IMR-90 (cell line): ENCODE data around the gene VAT1L. TPM values are rescaled to one million over a fixed set of nuclear protein-coding genes. Genes with fewer than 3 reads are reported as not detected.

Source experiments
- ATAC-seq: fragments of 200-7000 bp; cut with Tn5 transposase; 2 replicates; pipeline ENCODE4 v1.9.1; 2020; ENCODE audit warnings: low read depth, mild to moderate bottlenecking, moderate library complexity
- BruUV-seq: library from RNA; stranded (reverse); fragments of 400-500 nt; replicated peaks from 2 replicates; lab custom pipeline; 2021; lab: Mats Ljungman, UMichigan
- CTCF ChIA-PET: fragments of 300-600 bp; formaldehyde crosslinking; extraction: SDS; loops from one replicate; lab custom pipeline; 2021; ENCODE audit warnings: antibody characterized with exemption; lab: Yijun Ruan, JAX
- POLR2A ChIA-PET: fragments of 300-600 bp; sonication (Branson Sonifier 250); formaldehyde crosslinking; loops from one replicate; lab custom pipeline; 2022; ENCODE audit warnings: antibody characterized with exemption; ENCODE audit not compliant: unreplicated experiment; lab: Charles Lee
- DNase-seq: peaks from one replicate; pipeline ENCODE4 v3.0.0; 2013
- H2AFZ ChIP-seq: replicated peaks from 2 replicates; pipeline ENCODE3; 2013; ENCODE audit warnings: low read length, mild to moderate bottlenecking; ENCODE audit not compliant: poor library complexity
- H2AK5ac ChIP-seq: 2 replicates; pipeline ENCODE4 v1.6.1; 2013; ENCODE audit warnings: low read depth, low read length, inconsistent platforms
- H2AK9ac ChIP-seq: replicated peaks from 2 replicates; pipeline ENCODE3; 2013; ENCODE audit warnings: mild to moderate bottlenecking, low read depth, low read length, moderate library complexity; ENCODE audit not compliant: poor library complexity
- H2BK120ac ChIP-seq: 2 replicates; pipeline ENCODE4 v1.6.1; 2013; ENCODE audit warnings: low read depth, low read length, inconsistent platforms
- H2BK15ac ChIP-seq: 3 replicates; pipeline ENCODE4 v1.6.1; 2013; ENCODE audit warnings: low read depth, low read length, inconsistent platforms
- H2BK20ac ChIP-seq: 2 replicates; pipeline ENCODE4 v1.6.1; 2013; ENCODE audit warnings: low read depth, mild to moderate bottlenecking, inconsistent platforms, low read length, moderate library complexity
- H2BK5ac ChIP-seq: 2 replicates; pipeline ENCODE4 v1.6.1; 2013; ENCODE audit warnings: mild to moderate bottlenecking, low read depth, low read length, inconsistent platforms; ENCODE audit not compliant: poor library complexity, severe bottlenecking
- H3K14ac ChIP-seq: replicated peaks from 2 replicates; pipeline ENCODE4 v1.6.1; 2013; ENCODE audit warnings: low read depth, low read length, inconsistent platforms
- H3K18ac ChIP-seq: 2 replicates; pipeline ENCODE4 v1.6.1; 2013; ENCODE audit warnings: low read depth, low read length, control low read depth
- H3K23ac ChIP-seq: 2 replicates; pipeline ENCODE4 v1.6.1; 2013; ENCODE audit warnings: low read depth, low read length, inconsistent platforms
- H3K27ac ChIP-seq: 2 replicates; pipeline ENCODE4 v1.5.1; 2013; ENCODE audit warnings: mild to moderate bottlenecking, control low read depth, low read length; ENCODE audit not compliant: insufficient read depth
- H3K27me3 ChIP-seq: 2 replicates; pipeline ENCODE4 v1.6.1; 2013; ENCODE audit warnings: low read length; ENCODE audit not compliant: control insufficient read depth, insufficient read depth
- H3K36me3 ChIP-seq: 2 replicates; pipeline ENCODE4 v1.6.1; 2013; ENCODE audit warnings: low read length, mixed read lengths; ENCODE audit not compliant: control insufficient read depth, insufficient read depth
- H3K4ac ChIP-seq: 2 replicates; pipeline ENCODE4 v1.6.1; 2013; ENCODE audit warnings: low read depth, low read length, inconsistent platforms
- H3K4me1 ChIP-seq: 2 replicates; pipeline ENCODE4 v1.6.1; 2013; ENCODE audit warnings: low read length, mixed read lengths; ENCODE audit not compliant: control insufficient read depth, insufficient read depth
- H3K4me2 ChIP-seq: 2 replicates; pipeline ENCODE4 v1.6.1; 2013; ENCODE audit warnings: low read depth, mild to moderate bottlenecking, control low read depth, low read length, moderate library complexity
- H3K4me3 ChIP-seq: 2 replicates; pipeline ENCODE4 v1.5.1; 2013; ENCODE audit warnings: low read depth, mild to moderate bottlenecking, control low read depth, low read length, moderate library complexity; ENCODE audit not compliant: insufficient read depth
- H3K56ac ChIP-seq: 2 replicates; pipeline ENCODE4 v1.6.1; 2013; ENCODE audit warnings: low read length, inconsistent platforms; ENCODE audit not compliant: insufficient read depth; ENCODE audit errors: extremely low read depth
- H3K79me1 ChIP-seq, 2 experiments: 2 replicates each; pipeline ENCODE4 v1.6.1; 2013; ENCODE audit warnings: low read length in 2 of 2, inconsistent platforms in 1 of 2, low read depth in 1 of 2
- H3K9ac ChIP-seq: 2 replicates; pipeline ENCODE4 v1.6.1; 2013; ENCODE audit warnings: low read depth, low read length, control low read depth
- H3K9me1 ChIP-seq: 2 replicates; pipeline ENCODE4 v1.6.1; 2013; ENCODE audit warnings: low read length, inconsistent platforms; ENCODE audit not compliant: insufficient read depth
- H3K9me3 ChIP-seq: 2 replicates; pipeline ENCODE4 v1.6.1; 2013; ENCODE audit warnings: low read length; ENCODE audit not compliant: control insufficient read depth, insufficient read depth
- H4K20me1 ChIP-seq: 2 replicates; pipeline ENCODE4 v1.6.1; 2013; ENCODE audit warnings: low read length, inconsistent platforms; ENCODE audit not compliant: insufficient read depth
- H4K5ac ChIP-seq: 2 replicates; pipeline ENCODE4 v1.6.1; 2013; ENCODE audit warnings: mild to moderate bottlenecking, low read depth, low read length, control low read depth
- H4K8ac ChIP-seq, 2 experiments: 2 replicates each; pipeline ENCODE4 v1.6.1; 2013; ENCODE audit warnings: low read depth in 2 of 2, low read length in 2 of 2, control low read depth in 1 of 2, inconsistent platforms in 1 of 2
- H4K91ac ChIP-seq: 2 replicates; pipeline ENCODE4 v1.6.1; 2013; ENCODE audit warnings: low read depth, low read length, inconsistent platforms; ENCODE audit not compliant: insufficient read depth
- CEBPB ChIP-seq: IDR thresholded peaks from 2 replicates; pipeline ENCODE4 v1.6.1; 2012; ENCODE audit warnings: low read depth, low read length, improper control_type of control experiment
- CHD1 ChIP-seq: IDR thresholded peaks from 2 replicates; pipeline ENCODE4 v1.6.1; 2012; ENCODE audit warnings: low read depth, low read length, improper control_type of control experiment
- FOS ChIP-seq: fragments of 150-350 bp; IDR thresholded peaks from 2 replicates; pipeline ENCODE4 v1.6.1; 2016; ENCODE audit warnings: low read depth, low read length
- MAZ ChIP-seq: IDR thresholded peaks from 2 replicates; pipeline ENCODE4 v1.6.1; 2012; ENCODE audit warnings: low read depth, mild to moderate bottlenecking, low read length, improper control_type of control experiment, moderate library complexity, borderline replicate concordance
- NFE2L2 ChIP-seq: fragments of 150-350 bp; IDR thresholded peaks from 2 replicates; pipeline ENCODE4 v1.6.1; 2016; ENCODE audit warnings: low read depth, mild to moderate bottlenecking, low read length
- POLR2A ChIP-seq: IDR thresholded peaks from 2 replicates; pipeline ENCODE4 v1.6.1; 2012; ENCODE audit warnings: mild to moderate bottlenecking, low read depth, low read length
- RAD21 ChIP-seq: IDR thresholded peaks from 2 replicates; pipeline ENCODE4 v1.6.1; 2012; ENCODE audit warnings: low read length, improper control_type of control experiment
- WGBS, 2 experiments: methylation state at CpG; one replicate each; pipeline versions ENCODE4 v1.1.5 to v1.1.7; 2013; ENCODE audit warnings: missing lambda C conversion rate in 2 of 2; ENCODE audit not compliant: insufficient read length in 1 of 2; ENCODE audit errors: extremely low coverage in 2 of 2; 5-methylcytosine and 5-hydroxymethylcytosine counted together
- dilution Hi-C: fragments of 300-500 bp; cut with HindIII; formaldehyde crosslinking; loops from one replicate; pipeline ENCODE4 v1.14.3; 2018; ENCODE audit warnings: low sequenced_read_pairs; ENCODE audit not compliant: unreplicated experiment
- in situ Hi-C: fragments of 300-500 bp; cut with MboI; formaldehyde crosslinking; loops from 3 replicates; pipeline ENCODE4 v1.14.3; 2019; ENCODE audit warnings: low sequenced_read_pairs, inconsistent platforms, mixed read lengths
- intact Hi-C: fragments of 100-400 bp; cut with micrococcal nuclease; formaldehyde crosslinking; loops from 2 replicates; pipeline ENCODE4 v1.10.0; 2022
- polyA plus RNA-seq, 3 experiments: library from polyadenylated mRNA; depleted of rRNA; stranded (reverse); fragments of >200 nt; gene quantifications; 2 replicates each; pipeline ENCODE4 v1.2.3, GENCODE V29; 2012; ENCODE audit warnings: low replicate concordance in 1 of 3
- total RNA-seq: library from RNA; depleted of rRNA; stranded (reverse); fragments of >200 nt; gene quantifications from 2 replicates; pipeline ENCODE4 v1.2.3, GENCODE V29; 2012
- TF ChIP-seq, protein P1 (sequence below): fragments of 150-350 bp; IDR thresholded peaks from 2 replicates; pipeline ENCODE4 v1.6.1; 2016; ENCODE audit warnings: low read depth, mild to moderate bottlenecking, low read length, moderate library complexity, borderline replicate concordance

VAT1L gene
- total and polyA plus RNA-seq, 2 of the 4 experiments (the other 2 are of a cell fraction): 15.4 to 18.5 TPM

DNA sequence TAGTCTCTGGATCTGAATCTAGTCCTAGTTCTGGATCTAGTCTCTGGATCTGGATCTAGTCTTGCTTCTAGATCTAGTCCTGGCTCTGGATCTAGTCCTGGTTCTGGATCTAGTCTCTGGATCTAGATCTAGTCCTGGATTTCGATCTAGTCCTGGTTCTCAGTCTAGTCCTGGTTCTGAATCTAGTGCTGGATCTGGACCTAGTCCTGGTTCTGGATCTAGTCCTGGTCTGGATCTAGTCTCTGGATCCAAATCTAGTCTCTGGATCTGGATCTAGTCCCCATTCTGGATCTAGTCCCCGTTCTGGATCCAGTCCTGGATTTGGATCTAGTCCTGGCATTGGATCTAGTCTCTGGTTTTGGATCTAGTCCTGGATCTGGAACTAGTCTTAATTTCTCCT, 29.9 kb upstream of the VAT1L start:
- intact Hi-C loops: no loop called here
- 71% methylated on average over 1 of the region's 2 CpGs; no CpG with 5 or more reads in 1 of the 2 experiments for WGBS, 2 experiments
- Histone ChIP-seq H4K5ac (no peak overlapping the region), H3K23ac (no peak overlapping the region), H3K9me3 (no peaks in the 10 kb centered on the region), H3K27ac (no peak overlapping the region), H4K8ac (no peak overlapping the region), H4K91ac (no peak overlapping the region), H3K14ac (no peak overlapping the region), H3K27me3 (no peaks in the 10 kb centered on the region), H3K18ac (no peak overlapping the region), H2BK5ac (no peak overlapping the region), H3K56ac (no peak overlapping the region), H4K20me1 (no peaks in the 10 kb centered on the region), H3K4me2 (no peak overlapping the region), H3K4ac (no peak overlapping the region), H2AK5ac (no peak overlapping the region), H2BK20ac (no peak overlapping the region), H3K36me3 (no peaks in the 10 kb centered on the region), H3K9ac (no peak overlapping the region), H3K4me3 (no peak overlapping the region), H2BK120ac (no peak overlapping the region), H2BK15ac (no peak overlapping the region), H3K4me1 (peaks cover 4% of the 10 kb centered on the region; the same call in 1 of the 2 replicates), H3K79me1 (no peaks in the 10 kb centered on the region), H2AK9ac (no peak overlapping the region), H2AFZ (no peak overlapping the region), H3K9me1 (no peaks in the 10 kb centered on the region)
- no peak for TF ChIP-seq POLR2A
- TF ChIP-seq CHD1: no peak
- no peak for TF ChIP-seq FOS
- no peak for TF ChIP-seq RAD21
- no peak for TF ChIP-seq MAZ
- TF ChIP-seq CEBPB: no peak
- TF ChIP-seq NFE2L2: no peak
- TF ChIP-seq, protein P1, sequence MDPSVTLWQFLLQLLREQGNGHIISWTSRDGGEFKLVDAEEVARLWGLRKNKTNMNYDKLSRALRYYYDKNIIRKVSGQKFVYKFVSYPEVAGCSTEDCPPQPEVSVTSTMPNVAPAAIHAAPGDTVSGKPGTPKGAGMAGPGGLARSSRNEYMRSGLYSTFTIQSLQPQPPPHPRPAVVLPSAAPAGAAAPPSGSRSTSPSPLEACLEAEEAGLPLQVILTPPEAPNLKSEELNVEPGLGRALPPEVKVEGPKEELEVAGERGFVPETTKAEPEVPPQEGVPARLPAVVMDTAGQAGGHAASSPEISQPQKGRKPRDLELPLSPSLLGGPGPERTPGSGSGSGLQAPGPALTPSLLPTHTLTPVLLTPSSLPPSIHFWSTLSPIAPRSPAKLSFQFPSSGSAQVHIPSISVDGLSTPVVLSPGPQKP: no peak
- no TSS peak for BruUV-seq
- DNase-seq (no peak), ATAC-seq (no peak)
- POLR2A ChIA-PET: no interaction called here
- in situ Hi-C loops: no loop called here
- dilution Hi-C loops: no loop called here
- CTCF ChIA-PET: no interaction called here
